ENCODE measurements around the gene SP8. TPM values are rescaled to one million over a fixed set of nuclear protein-coding genes. Genes with fewer than 3 reads are reported as not detected.

Gene SP8
- total RNA-seq, 6 experiments from 2014 or later = not detected

GRCh38 chr7:20747001-20747400 lies 39.7 kb downstream of the SP8 start:
- TF ChIP-seq, protein P1, sequence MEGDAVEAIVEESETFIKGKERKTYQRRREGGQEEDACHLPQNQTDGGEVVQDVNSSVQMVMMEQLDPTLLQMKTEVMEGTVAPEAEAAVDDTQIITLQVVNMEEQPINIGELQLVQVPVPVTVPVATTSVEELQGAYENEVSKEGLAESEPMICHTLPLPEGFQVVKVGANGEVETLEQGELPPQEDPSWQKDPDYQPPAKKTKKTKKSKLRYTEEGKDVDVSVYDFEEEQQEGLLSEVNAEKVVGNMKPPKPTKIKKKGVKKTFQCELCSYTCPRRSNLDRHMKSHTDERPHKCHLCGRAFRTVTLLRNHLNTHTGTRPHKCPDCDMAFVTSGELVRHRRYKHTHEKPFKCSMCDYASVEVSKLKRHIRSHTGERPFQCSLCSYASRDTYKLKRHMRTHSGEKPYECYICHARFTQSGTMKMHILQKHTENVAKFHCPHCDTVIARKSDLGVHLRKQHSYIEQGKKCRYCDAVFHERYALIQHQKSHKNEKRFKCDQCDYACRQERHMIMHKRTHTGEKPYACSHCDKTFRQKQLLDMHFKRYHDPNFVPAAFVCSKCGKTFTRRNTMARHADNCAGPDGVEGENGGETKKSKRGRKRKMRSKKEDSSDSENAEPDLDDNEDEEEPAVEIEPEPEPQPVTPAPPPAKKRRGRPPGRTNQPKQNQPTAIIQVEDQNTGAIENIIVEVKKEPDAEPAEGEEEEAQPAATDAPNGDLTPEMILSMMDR (IDR thresholded peaks at IDR 0.05) = no peak
- Mint-ChIP-seq H3K27me3 (ENCODE audit: insufficient read depth) (no peaks in the 10 kb centered on the region), H3K4me1 (ENCODE audit: low read depth) (no peaks in the 10 kb centered on the region), H3K27ac (no peak overlapping the region), H3K36me3 (ENCODE audit: low read depth) (no peaks in the 10 kb centered on the region), H3K9me3 (peaks cover 24% of the 10 kb centered on the region), H3K4me3 (no peak overlapping the region)
- DNase-seq = no peak

DNA sequence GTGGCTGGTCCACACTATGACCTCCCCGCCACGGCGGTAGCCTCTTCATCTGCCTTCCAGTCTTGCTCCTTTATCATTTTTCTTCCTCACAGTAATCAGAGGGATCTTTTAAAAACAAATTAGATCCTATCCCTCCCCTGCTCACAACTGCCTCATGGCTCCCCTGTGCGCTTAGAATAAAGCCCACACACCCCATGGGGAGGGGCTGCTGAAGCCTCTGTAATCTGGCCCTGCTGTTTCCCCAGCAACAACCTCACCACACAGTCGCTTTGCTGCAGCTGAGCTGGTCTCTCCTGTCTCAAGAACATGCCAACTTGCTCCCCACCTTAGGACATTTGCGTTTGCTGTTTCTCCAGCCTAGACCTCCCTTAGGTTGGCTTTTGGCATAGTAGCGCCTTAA lies 41.0 kb downstream of the SP8 start:
- no peak overlapping the region for H3K27ac Mint-ChIP-seq
- no peaks in the 10 kb centered on the region for H3K4me1 Mint-ChIP-seq (ENCODE audit: low read depth)
- H3K27me3 Mint-ChIP-seq (ENCODE audit: insufficient read depth) = no peaks in the 10 kb centered on the region
- no peak overlapping the region for H3K4me3 Mint-ChIP-seq
- no peaks in the 10 kb centered on the region for H3K36me3 Mint-ChIP-seq (ENCODE audit: low read depth)
- peaks cover 23% of the 10 kb centered on the region for H3K9me3 Mint-ChIP-seq
- no peak for DNase-seq
- TF ChIP-seq, protein P1 (IDR thresholded peaks at IDR 0.05) = no peak

- Mint-ChIP-seq H3K9me3 (peaks cover 22% of the 10 kb centered on the region), H3K4me1 (ENCODE audit: low read depth) (no peaks in the 10 kb centered on the region), H3K36me3 (ENCODE audit: low read depth) (no peaks in the 10 kb centered on the region), H3K4me3 (no peak overlapping the region), H3K27ac (no peak overlapping the region), H3K27me3 (ENCODE audit: insufficient read depth) (no peaks in the 10 kb centered on the region)
- no peak for DNase-seq
- TF ChIP-seq, protein P1 (IDR thresholded peaks at IDR 0.05) = no peak
Observed at GRCh38 chr7:20744954-20745446, 41.7 kb downstream of the SP8 start.

GRCh38 chr7:20742913-20743312 lies 43.8 kb downstream of the SP8 start:
- TF ChIP-seq, protein P1 (IDR thresholded peaks at IDR 0.05) = no peak
- DNase-seq = no peak
- Mint-ChIP-seq H3K9me3 (peaks cover 15% of the 10 kb centered on the region), H3K27me3 (ENCODE audit: insufficient read depth) (no peaks in the 10 kb centered on the region), H3K4me1 (ENCODE audit: low read depth) (no peaks in the 10 kb centered on the region), H3K4me3 (no peak overlapping the region), H3K36me3 (ENCODE audit: low read depth) (no peaks in the 10 kb centered on the region), H3K27ac (no peak overlapping the region)

- TF ChIP-seq, protein P1 (IDR thresholded peaks at IDR 0.05) = no peak
Observed at GRCh38 chr7:20741801-20742200, 44.9 kb downstream of the SP8 start.

More at GRCh38 chr7:20741801-20742200, 44.9 kb downstream of the SP8 start:
- no peak overlapping the region for H3K27ac Mint-ChIP-seq
- DNase-seq = no peak
- no peaks in the 10 kb centered on the region for H3K36me3 Mint-ChIP-seq (ENCODE audit: low read depth)
- peaks cover 21% of the 10 kb centered on the region for H3K9me3 Mint-ChIP-seq
- H3K4me1 Mint-ChIP-seq (ENCODE audit: low read depth) = no peaks in the 10 kb centered on the region
- H3K4me3 Mint-ChIP-seq = no peak overlapping the region
- H3K27me3 Mint-ChIP-seq (ENCODE audit: insufficient read depth) = no peaks in the 10 kb centered on the region

All from HFFc6 (cell line).